GM19239 (cell line): ENCODE measurements around the gene DUSP7.

Experiments used
- DNase-seq: peaks from one replicate; pipeline ENCODE4 v3.0.0; 2011; ENCODE audit warnings: low spot score; ENCODE audit not compliant: insufficient read length
- FAIRE-seq: peaks from 2 replicates; lab custom pipeline; 2011; peaks lifted over from hg19 to GRCh38; lab: Jason Lieb, UNC

Gene DUSP7

GRCh38 chr3:52086976-52087663, 30.7 kb upstream of the DUSP7 start:
- DNase-seq (no peak), FAIRE-seq (no peak)

GRCh38 chr3:52086461-52086860, 30.1 kb upstream of the DUSP7 start:
- DNase-seq, result no peak
- no peak for FAIRE-seq

- FAIRE-seq (no peak), DNase-seq (no peak)
Observed at GRCh38 chr3:52085681-52086282, 29.4 kb upstream of the DUSP7 start.

GRCh38 chr3:52084954-52085680, 28.7 kb upstream of the DUSP7 start:
- FAIRE-seq (no peak), DNase-seq (no peak)

- FAIRE-seq (no peak), DNase-seq (no peak)
Observed at GRCh38 chr3:52084216-52084945, 28.0 kb upstream of the DUSP7 start.

GRCh38 chr3:52083556-52084087, 27.3 kb upstream of the DUSP7 start:
- FAIRE-seq (no peak), DNase-seq (no peak)

GRCh38 chr3:52082951-52083350, 26.6 kb upstream of the DUSP7 start:
- no peak for DNase-seq
- no peak for FAIRE-seq

GRCh38 chr3:52080830-52081719, 24.7 kb upstream of the DUSP7 start:
- no peak for FAIRE-seq
- no peak for DNase-seq

GRCh38 chr3:52079958-52080357, 23.6 kb upstream of the DUSP7 start:
- FAIRE-seq (no peak), DNase-seq (no peak)

- no peak for DNase-seq
- no peak for FAIRE-seq
Observed at GRCh38 chr3:52078781-52079560, 22.6 kb upstream of the DUSP7 start.

GRCh38 chr3:52077925-52078324, 21.6 kb upstream of the DUSP7 start:
- FAIRE-seq, result no peak
- no peak for DNase-seq

- DNase-seq, result no peak
- FAIRE-seq, result no peak
Observed at GRCh38 chr3:52076896-52077780, 20.8 kb upstream of the DUSP7 start.

GRCh38 chr3:52073490-52073889, 17.1 kb upstream of the DUSP7 start:
- no peak for DNase-seq
- no peak for FAIRE-seq

GRCh38 chr3:52072471-52072870, 16.1 kb upstream of the DUSP7 start:
- FAIRE-seq, result no peak
- DNase-seq, result no peak

- DNase-seq, result no peak
- no peak for FAIRE-seq
Observed at GRCh38 chr3:52072020-52072419, 15.6 kb upstream of the DUSP7 start.

GRCh38 chr3:52070724-52071621, 14.6 kb upstream of the DUSP7 start:
- FAIRE-seq (no peak), DNase-seq (no peak)

- DNase-seq, result no peak
- no peak for FAIRE-seq
Observed at GRCh38 chr3:52069855-52070254, 13.5 kb upstream of the DUSP7 start.
